GM23338 (cell line): ENCODE measurements around the gene TRAF3IP1. TPM values are rescaled to one million over a fixed set of nuclear protein-coding genes. Genes with fewer than 3 reads are reported as not detected.
"Not testable (repeated sequence)": the region's sequence is repeated elsewhere in the genome, so short reads cannot be mapped to it uniquely, and the experiment has no call there.

Experiments used
- ATAC-seq: fragments of 200-7000 bp; cut with Tn5 transposase; 3 replicates; pipeline ENCODE4 v1.9.1; 2020
- DNase-seq: peaks from one replicate; pipeline ENCODE4 v3.0.0-alpha.2; 2015; ENCODE audit warnings: low spot score
- H2AFZ ChIP-seq: fragments of 200-600 bp; sonication (generic); 2 replicates; pipeline ENCODE4 v1.8.0; 2016; ENCODE audit warnings: antibody characterized with exemption, mild to moderate bottlenecking, moderate library complexity
- H3F3A ChIP-seq: fragments of 200-600 bp; sonication (generic); replicated peaks from 2 replicates; pipeline ENCODE4 v1.8.0; 2017; ENCODE audit warnings: antibody characterized with exemption, mixed run types, low read depth
- H3K27ac ChIP-seq: fragments of 200-600 bp; sonication (generic); 2 replicates; pipeline ENCODE4 v1.6.1; 2016; ENCODE audit warnings: low read depth
- H3K27me3 ChIP-seq: fragments of 200-600 bp; sonication (generic); 2 replicates; pipeline ENCODE4 v1.8.0; 2016; ENCODE audit warnings: mild to moderate bottlenecking, mixed run types, moderate library complexity; ENCODE audit not compliant: insufficient read depth
- H3K36me3 ChIP-seq: fragments of 200-600 bp; sonication (generic); 2 replicates; pipeline ENCODE4 v1.8.0; 2016; ENCODE audit warnings: mild to moderate bottlenecking; ENCODE audit not compliant: insufficient read depth
- H3K4me1 ChIP-seq: fragments of 200-600 bp; sonication (generic); 2 replicates; pipeline ENCODE4 v1.8.0; 2016; ENCODE audit warnings: mild to moderate bottlenecking, moderate library complexity; ENCODE audit not compliant: insufficient read depth
- H3K4me2 ChIP-seq: fragments of 200-600 bp; sonication (generic); 2 replicates; pipeline ENCODE4 v1.7.1; 2017; ENCODE audit warnings: mixed run types
- H3K4me3 ChIP-seq: fragments of 200-600 bp; sonication (generic); 2 replicates; pipeline ENCODE4 v1.6.1; 2016; ENCODE audit warnings: mixed run types
- H3K79me2 ChIP-seq: fragments of 200-600 bp; sonication (generic); replicated peaks from 2 replicates; pipeline ENCODE4 v1.8.0; 2017; ENCODE audit warnings: mild to moderate bottlenecking; ENCODE audit not compliant: insufficient read depth
- H3K9me2 ChIP-seq: fragments of 200-600 bp; sonication (generic); 2 replicates; pipeline ENCODE4 v1.8.0; 2017; ENCODE audit not compliant: insufficient read depth
- H4K20me1 ChIP-seq: fragments of 200-600 bp; sonication (generic); replicated peaks from 2 replicates; pipeline ENCODE4 v1.8.0; 2017; ENCODE audit warnings: mild to moderate bottlenecking; ENCODE audit not compliant: insufficient read depth
- H3K27ac Mint-ChIP-seq: 2 replicates; pipeline ENCODE4 v1.8.0; 2020; ENCODE audit warnings: inconsistent platforms, mild to moderate bottlenecking, moderate library complexity, mixed read lengths
- H3K27me3 Mint-ChIP-seq: 3 replicates; pipeline ENCODE4 v1.8.0; 2022; ENCODE audit warnings: low read depth, mild to moderate bottlenecking, moderate library complexity, mixed read lengths, inconsistent platforms; ENCODE audit not compliant: insufficient read depth, poor library complexity
- H3K36me3 Mint-ChIP-seq: 3 replicates; pipeline ENCODE4 v1.8.0; 2021; ENCODE audit warnings: low read depth, mild to moderate bottlenecking, inconsistent platforms, moderate library complexity, mixed read lengths
- H3K4me1 Mint-ChIP-seq: 3 replicates; pipeline ENCODE4 v1.8.0; 2020; ENCODE audit warnings: mild to moderate bottlenecking, inconsistent platforms, mixed read lengths
- H3K4me3 Mint-ChIP-seq: 3 replicates; pipeline ENCODE4 v1.8.0; 2021; ENCODE audit warnings: moderate library complexity, mild to moderate bottlenecking, inconsistent platforms, mixed read lengths
- H3K9me3 Mint-ChIP-seq: 3 replicates; pipeline ENCODE4 v1.8.0; 2020; ENCODE audit warnings: moderate library complexity, mild to moderate bottlenecking, inconsistent platforms, mixed read lengths
- CREB1 ChIP-seq: fragments of 250-450 bp; sonication (Bioruptor Pico); IDR thresholded peaks from 2 replicates; pipeline ENCODE4 v1.5.0; 2020; ENCODE audit warnings: low read depth, mild to moderate bottlenecking, moderate library complexity
- EZH2 ChIP-seq: fragments of 200-600 bp; sonication (generic); IDR thresholded peaks from one replicate; pipeline ENCODE4 v1.8.0; 2017; ENCODE audit warnings: antibody characterized with exemption, mild to moderate bottlenecking, low read depth; ENCODE audit not compliant: unreplicated experiment
- JUNB ChIP-seq: IDR thresholded peaks from one replicate; pipeline ENCODE4 v1.6.1; 2016; ENCODE audit warnings: antibody characterized with exemption; ENCODE audit not compliant: unreplicated experiment
- POLR2AphosphoS5 ChIP-seq: IDR thresholded peaks from 2 replicates; pipeline ENCODE4 v1.6.1; 2016; ENCODE audit warnings: antibody characterized with exemption, low read depth
- STAT1 ChIP-seq: IDR thresholded peaks from one replicate; pipeline ENCODE4 v1.6.1; 2016; ENCODE audit warnings: antibody characterized with exemption; ENCODE audit not compliant: unreplicated experiment
- ZNF114 ChIP-seq: fragments of 250-450 bp; sonication (Bioruptor Pico); IDR thresholded peaks from 2 replicates; pipeline ENCODE4 v1.5.0; 2020; ENCODE audit warnings: mild to moderate bottlenecking, moderate library complexity
- polyA plus RNA-seq: library from polyadenylated mRNA; unstranded; fragments of >200 nt; fragmentation: Nextera tagmentation; extraction: Ambion mirVana; gene quantifications from 2 replicates; pipeline ENCODE4 v1.2.1, GENCODE V29; 2016
- total RNA-seq: library from RNA; depleted of rRNA; stranded (reverse); fragments of >200 nt; shearing (Covaris generic); gene quantifications from 2 replicates; pipeline ENCODE4 v1.2.3, GENCODE V29; 2014
- TF ChIP-seq, protein P1 (sequence below), 2 experiments: fragments of 200-600 bp in 1 of 2; sonication (generic) in 1 of 2; conservative IDR thresholded peaks; 2 replicates each; pipeline versions ENCODE4 v1.5.1 to v1.6.1; 2016 to 2017; ENCODE audit warnings: antibody characterized with exemption in 2 of 2, low read depth in 2 of 2, mild to moderate bottlenecking in 2 of 2, moderate library complexity in 1 of 2
- TF ChIP-seq, protein P2 (sequence below): IDR thresholded peaks from 2 replicates; pipeline ENCODE4 v1.6.1; 2016; ENCODE audit warnings: antibody characterized with exemption
- TF ChIP-seq, protein P3 (sequence below): IDR thresholded peaks from one replicate; pipeline ENCODE4 v1.6.1; 2018; ENCODE audit warnings: antibody characterized with exemption; ENCODE audit not compliant: unreplicated experiment

The TRAF3IP1 gene
- total and polyA plus RNA-seq, 2 experiments from 2014 or later = 12.5 to 20.7 TPM

DNA sequence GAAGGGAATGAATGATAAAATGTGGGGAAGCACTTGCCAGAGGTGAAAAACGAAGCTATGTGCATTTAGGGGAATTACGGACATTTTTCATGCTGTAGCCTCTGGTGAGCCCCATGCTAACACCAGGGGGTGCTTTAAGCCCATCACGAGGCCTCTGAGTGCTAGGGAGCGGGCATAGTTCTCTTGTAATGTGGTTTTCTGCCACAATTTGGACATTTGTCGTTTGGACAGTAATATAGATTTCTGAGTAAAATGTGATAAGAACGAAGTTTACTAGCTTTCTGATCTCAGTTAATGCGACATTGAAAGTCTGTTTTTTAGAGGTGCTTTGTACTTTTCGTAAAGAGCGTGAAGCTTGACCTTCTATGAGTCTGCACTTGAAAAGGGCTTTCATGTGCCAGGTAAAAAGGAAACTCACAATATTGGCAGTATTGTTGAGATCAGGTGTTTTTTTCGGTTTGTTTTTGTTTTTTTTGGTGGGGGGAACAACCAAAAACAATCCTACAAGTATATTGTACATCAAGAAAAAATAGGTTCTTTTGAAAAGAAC is 50.6 kb downstream of the TRAF3IP1 start:
- Mint-ChIP-seq H3K4me1 (no peaks in the 10 kb centered on the region), H3K4me3 (no peak overlapping the region), H3K27me3 (no peaks in the 10 kb centered on the region), H3K27ac (no peak overlapping the region), H3K9me3 (peaks cover 3% of the 10 kb centered on the region; the same call in 2 of the 3 replicates), H3K36me3 (peaks cover 3% of the 10 kb centered on the region; the same call in 2 of the 3 replicates)
- Histone ChIP-seq H3F3A (no peaks in the 10 kb centered on the region), H3K27ac (no peak overlapping the region), H4K20me1 (peaks cover 4% of the 10 kb centered on the region), H3K36me3 (no peaks in the 10 kb centered on the region), H3K9me2 (no peaks in the 10 kb centered on the region), H3K4me3 (no peak overlapping the region), H3K4me2 (no peak overlapping the region), H3K27me3 (no peaks in the 10 kb centered on the region), H2AFZ (no peak overlapping the region), H3K79me2 (no peaks in the 10 kb centered on the region), H3K4me1 (no peaks in the 10 kb centered on the region)
- no peak for TF ChIP-seq ZNF114
- TF ChIP-seq, protein P1, sequence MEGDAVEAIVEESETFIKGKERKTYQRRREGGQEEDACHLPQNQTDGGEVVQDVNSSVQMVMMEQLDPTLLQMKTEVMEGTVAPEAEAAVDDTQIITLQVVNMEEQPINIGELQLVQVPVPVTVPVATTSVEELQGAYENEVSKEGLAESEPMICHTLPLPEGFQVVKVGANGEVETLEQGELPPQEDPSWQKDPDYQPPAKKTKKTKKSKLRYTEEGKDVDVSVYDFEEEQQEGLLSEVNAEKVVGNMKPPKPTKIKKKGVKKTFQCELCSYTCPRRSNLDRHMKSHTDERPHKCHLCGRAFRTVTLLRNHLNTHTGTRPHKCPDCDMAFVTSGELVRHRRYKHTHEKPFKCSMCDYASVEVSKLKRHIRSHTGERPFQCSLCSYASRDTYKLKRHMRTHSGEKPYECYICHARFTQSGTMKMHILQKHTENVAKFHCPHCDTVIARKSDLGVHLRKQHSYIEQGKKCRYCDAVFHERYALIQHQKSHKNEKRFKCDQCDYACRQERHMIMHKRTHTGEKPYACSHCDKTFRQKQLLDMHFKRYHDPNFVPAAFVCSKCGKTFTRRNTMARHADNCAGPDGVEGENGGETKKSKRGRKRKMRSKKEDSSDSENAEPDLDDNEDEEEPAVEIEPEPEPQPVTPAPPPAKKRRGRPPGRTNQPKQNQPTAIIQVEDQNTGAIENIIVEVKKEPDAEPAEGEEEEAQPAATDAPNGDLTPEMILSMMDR (conservative IDR thresholded peaks at IDR 0.05; ENCODE audit: low read depth in 2 of 2) = peak; percentile 76 to 84
- DNase-seq (peak; percentile 74), ATAC-seq (peak; percentile 79)

DNA sequence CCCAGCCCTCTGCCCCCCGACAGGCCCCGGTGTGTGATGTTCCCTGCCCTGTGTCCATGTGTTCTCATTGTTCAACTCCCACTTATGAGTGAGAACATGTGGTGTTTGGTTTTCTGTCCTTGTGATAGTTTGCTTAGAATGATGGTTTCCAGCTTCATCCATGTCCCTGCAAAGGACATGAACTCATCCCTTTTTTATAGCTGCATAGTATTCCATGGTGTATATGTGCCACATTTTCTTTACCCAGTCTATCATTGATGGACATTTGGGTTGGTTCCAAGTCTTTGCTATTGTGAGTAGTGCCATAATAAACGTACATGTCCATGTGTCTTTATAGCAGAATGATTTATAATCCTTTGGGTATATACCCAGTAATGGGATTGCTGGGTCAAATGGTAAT is 52.0 kb downstream of the TRAF3IP1 start:
- H3K4me3 ChIP-seq, H3K36me3 ChIP-seq, H3K79me2 ChIP-seq, H3K27ac Mint-ChIP-seq, H3K27me3 ChIP-seq, H3K27me3 Mint-ChIP-seq, H3K9me2 ChIP-seq, H3K4me2 ChIP-seq, H3K36me3 Mint-ChIP-seq, H3F3A ChIP-seq, H3K4me1 Mint-ChIP-seq, H2AFZ ChIP-seq, H3K9me3 Mint-ChIP-seq, H3K4me1 ChIP-seq, H3K4me3 Mint-ChIP-seq, H3K27ac ChIP-seq, DNase-seq, H4K20me1 ChIP-seq, ATAC-seq: not testable (repeated sequence)

DNA sequence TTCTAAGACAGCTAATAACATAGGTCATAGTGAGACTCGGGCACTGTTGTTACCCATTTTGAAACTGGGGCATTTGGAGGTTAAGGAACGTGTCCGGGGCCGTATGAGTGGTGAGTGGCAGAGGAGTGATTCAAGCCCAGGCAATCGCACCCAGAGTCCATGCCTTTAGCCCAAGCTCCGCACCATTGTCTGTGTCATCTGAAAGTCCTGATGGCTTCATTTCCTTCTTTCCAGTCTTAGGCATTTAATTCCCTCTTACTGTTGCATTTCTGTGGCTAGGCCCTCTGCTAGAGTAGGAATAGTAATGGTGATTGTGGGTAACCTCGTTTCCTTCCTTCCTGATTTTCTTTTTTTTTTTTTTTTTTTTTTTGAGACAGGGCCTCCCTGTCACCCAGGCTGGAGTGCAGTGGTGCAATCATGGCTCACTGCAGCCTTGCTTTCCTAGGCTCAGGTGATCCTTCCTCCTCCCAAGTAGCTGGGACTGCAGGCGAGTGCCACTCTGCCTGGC is 56.6 kb downstream of the TRAF3IP1 start:
- H3K27me3 Mint-ChIP-seq = peaks cover 6% of the 10 kb centered on the region
- ATAC-seq (no peak), DNase-seq (no peak)
- no peak overlapping the region; the same call in 1 of the 2 replicates for H3K27ac ChIP-seq
- TF ChIP-seq EZH2 (no peak), JUNB (no peak), CREB1 (CRISPR knock-in tag) (no peak), ZNF114 (no peak), POLR2AphosphoS5 (no peak), STAT1 (no peak)
- TF ChIP-seq, protein P1 (conservative IDR thresholded peaks at IDR 0.05; ENCODE audit: low read depth in 2 of 2) = no peak
- TF ChIP-seq, protein P2, sequence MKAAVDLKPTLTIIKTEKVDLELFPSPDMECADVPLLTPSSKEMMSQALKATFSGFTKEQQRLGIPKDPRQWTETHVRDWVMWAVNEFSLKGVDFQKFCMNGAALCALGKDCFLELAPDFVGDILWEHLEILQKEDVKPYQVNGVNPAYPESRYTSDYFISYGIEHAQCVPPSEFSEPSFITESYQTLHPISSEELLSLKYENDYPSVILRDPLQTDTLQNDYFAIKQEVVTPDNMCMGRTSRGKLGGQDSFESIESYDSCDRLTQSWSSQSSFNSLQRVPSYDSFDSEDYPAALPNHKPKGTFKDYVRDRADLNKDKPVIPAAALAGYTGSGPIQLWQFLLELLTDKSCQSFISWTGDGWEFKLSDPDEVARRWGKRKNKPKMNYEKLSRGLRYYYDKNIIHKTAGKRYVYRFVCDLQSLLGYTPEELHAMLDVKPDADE = no peak
- TF ChIP-seq, protein P3, sequence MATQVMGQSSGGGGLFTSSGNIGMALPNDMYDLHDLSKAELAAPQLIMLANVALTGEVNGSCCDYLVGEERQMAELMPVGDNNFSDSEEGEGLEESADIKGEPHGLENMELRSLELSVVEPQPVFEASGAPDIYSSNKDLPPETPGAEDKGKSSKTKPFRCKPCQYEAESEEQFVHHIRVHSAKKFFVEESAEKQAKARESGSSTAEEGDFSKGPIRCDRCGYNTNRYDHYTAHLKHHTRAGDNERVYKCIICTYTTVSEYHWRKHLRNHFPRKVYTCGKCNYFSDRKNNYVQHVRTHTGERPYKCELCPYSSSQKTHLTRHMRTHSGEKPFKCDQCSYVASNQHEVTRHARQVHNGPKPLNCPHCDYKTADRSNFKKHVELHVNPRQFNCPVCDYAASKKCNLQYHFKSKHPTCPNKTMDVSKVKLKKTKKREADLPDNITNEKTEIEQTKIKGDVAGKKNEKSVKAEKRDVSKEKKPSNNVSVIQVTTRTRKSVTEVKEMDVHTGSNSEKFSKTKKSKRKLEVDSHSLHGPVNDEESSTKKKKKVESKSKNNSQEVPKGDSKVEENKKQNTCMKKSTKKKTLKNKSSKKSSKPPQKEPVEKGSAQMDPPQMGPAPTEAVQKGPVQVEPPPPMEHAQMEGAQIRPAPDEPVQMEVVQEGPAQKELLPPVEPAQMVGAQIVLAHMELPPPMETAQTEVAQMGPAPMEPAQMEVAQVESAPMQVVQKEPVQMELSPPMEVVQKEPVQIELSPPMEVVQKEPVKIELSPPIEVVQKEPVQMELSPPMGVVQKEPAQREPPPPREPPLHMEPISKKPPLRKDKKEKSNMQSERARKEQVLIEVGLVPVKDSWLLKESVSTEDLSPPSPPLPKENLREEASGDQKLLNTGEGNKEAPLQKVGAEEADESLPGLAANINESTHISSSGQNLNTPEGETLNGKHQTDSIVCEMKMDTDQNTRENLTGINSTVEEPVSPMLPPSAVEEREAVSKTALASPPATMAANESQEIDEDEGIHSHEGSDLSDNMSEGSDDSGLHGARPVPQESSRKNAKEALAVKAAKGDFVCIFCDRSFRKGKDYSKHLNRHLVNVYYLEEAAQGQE = no peak
- peaks cover 3% of the 10 kb centered on the region; the same call in 2 of the 3 replicates for H3K9me3 Mint-ChIP-seq
- H3K27ac Mint-ChIP-seq = no peak overlapping the region; the same call in 1 of the 2 replicates
- H3K9me2 ChIP-seq = no peaks in the 10 kb centered on the region
- peaks cover 6% of the 10 kb centered on the region for H3K4me1 ChIP-seq
- H3K4me1 Mint-ChIP-seq = peaks cover 20% of the 10 kb centered on the region
- H4K20me1 ChIP-seq = peaks cover 4% of the 10 kb centered on the region; the same call in 1 of the 2 replicates
- H3K36me3 ChIP-seq = no peaks in the 10 kb centered on the region
- H3K4me2 ChIP-seq = no peak overlapping the region
- no peak overlapping the region for H2AFZ ChIP-seq
- no peaks in the 10 kb centered on the region for H3K27me3 ChIP-seq
- no peak overlapping the region for H3K4me3 ChIP-seq
- H3K79me2 ChIP-seq = no peaks in the 10 kb centered on the region
- H3F3A ChIP-seq = no peaks in the 10 kb centered on the region
- peaks cover 5% of the 10 kb centered on the region; the same call in 2 of the 3 replicates for H3K36me3 Mint-ChIP-seq
- H3K4me3 Mint-ChIP-seq = no peak overlapping the region
